GM12878 (cell line): ENCODE data around the gene GMDS. TPM values are rescaled to one million over a fixed set of nuclear protein-coding genes. Genes with fewer than 3 reads are reported as not detected.

Experiments used
- ATAC-seq: fragments of 200-7000 bp; cut with Tn5 transposase; 3 replicates; pipeline ENCODE4 v1.9.1; 2020; ENCODE audit warnings: mild to moderate bottlenecking, moderate library complexity
- BruUV-seq: library from RNA; stranded (reverse); fragments of 400-500 nt; replicated peaks from 2 replicates; lab custom pipeline; 2021; lab: Mats Ljungman, UMichigan
- CTCF ChIA-PET: fragments of 300-600 bp; sonication (Branson Sonifier 250); formaldehyde crosslinking; extraction: SDS; loops from one replicate; lab custom pipeline; 2021; ENCODE audit warnings: inconsistent platforms; lab: Yijun Ruan, JAX
- POLR2A ChIA-PET: fragments of 350-600 bp; formaldehyde crosslinking; extraction: SDS; loops from one replicate; lab custom pipeline; 2021; ENCODE audit warnings: inconsistent platforms; lab: Charles Lee
- RAD21 ChIA-PET: fragments of 300-600 bp; sonication (Branson Sonifier 250); formaldehyde crosslinking; loops from one replicate; lab custom pipeline; 2023; ENCODE audit warnings: antibody characterized with exemption; ENCODE audit not compliant: unreplicated experiment; lab: Charles Lee
- SMC1A ChIA-PET: fragments of 300-600 bp; sonication (Branson Sonifier 250); formaldehyde crosslinking; loops from one replicate; lab custom pipeline; 2023; ENCODE audit not compliant: unreplicated experiment, uncharacterized antibody; lab: Charles Lee
- DNase-seq: peaks from one replicate; pipeline ENCODE4 v3.0.0-alpha.2; 2011; ENCODE audit warnings: low read depth, low spot score
- FAIRE-seq: peaks from 3 replicates; lab custom pipeline; 2011; peaks lifted over from hg19 to GRCh38; lab: Jason Lieb, UNC
- H2AFZ ChIP-seq: 2 replicates; pipeline ENCODE4 v1.6.0; 2011; ENCODE audit warnings: low read depth, low read length, control low read depth; ENCODE audit not compliant: control insufficient read depth
- H3K27ac ChIP-seq: 2 replicates; pipeline ENCODE4 v1.5.1; 2011; ENCODE audit warnings: control low read depth; ENCODE audit not compliant: control insufficient read depth, insufficient read depth
- H3K27me3 ChIP-seq, 2 experiments: replicated peaks in 1 of 2; 2 replicates each; pipeline versions ENCODE4 v1.6.0 to v1.6.1; 2011; ENCODE audit warnings: low read length in 1 of 2; ENCODE audit not compliant: control insufficient read depth in 2 of 2, insufficient read depth in 2 of 2
- H3K36me3 ChIP-seq, 2 experiments: 2 replicates each; pipeline ENCODE4 v1.5.1; 2011; ENCODE audit warnings: low read length in 1 of 2; ENCODE audit not compliant: control insufficient read depth in 2 of 2, insufficient read depth in 2 of 2
- H3K4me1 ChIP-seq: 2 replicates; pipeline ENCODE4 v1.6.1; 2011; ENCODE audit warnings: mild to moderate bottlenecking, low read length, moderate library complexity, mixed read lengths; ENCODE audit not compliant: control insufficient read depth, insufficient read depth
- H3K4me2 ChIP-seq: 2 replicates; pipeline ENCODE4 v1.6.0; 2011; ENCODE audit warnings: control low read depth; ENCODE audit not compliant: control insufficient read depth, insufficient read depth
- H3K4me3 ChIP-seq: fragments of 200-600 bp; sonication (generic); 2 replicates; pipeline ENCODE4 v1.5.1; 2016
- H3K79me2 ChIP-seq: 2 replicates; pipeline ENCODE4 v1.6.0; 2011; ENCODE audit warnings: low read length; ENCODE audit not compliant: control insufficient read depth, insufficient read depth
- H3K9ac ChIP-seq: 2 replicates; pipeline ENCODE4 v1.8.0; 2011; ENCODE audit warnings: low read length, control low read depth, mixed read lengths; ENCODE audit not compliant: control insufficient read depth, insufficient read depth
- H3K9me3 ChIP-seq: replicated peaks from 3 replicates; pipeline ENCODE4 v1.5.1; 2011; ENCODE audit warnings: mild to moderate bottlenecking, low read length; ENCODE audit not compliant: control insufficient read depth, insufficient read depth
- H4K20me1 ChIP-seq: 2 replicates; pipeline ENCODE4 v1.6.0; 2011; ENCODE audit not compliant: control insufficient read depth, insufficient read depth
- BACH1 ChIP-seq: fragments of 450-650 bp; IDR thresholded peaks from 2 replicates; pipeline ENCODE4 v1.6.1; 2017; ENCODE audit warnings: mild to moderate bottlenecking, borderline replicate concordance
- CHD2 ChIP-seq: IDR thresholded peaks from 2 replicates; pipeline ENCODE4 v1.6.1; 2011; ENCODE audit warnings: low read depth, low read length, improper control_type of control experiment, borderline replicate concordance
- ESRRA ChIP-seq: IDR thresholded peaks from 2 replicates; pipeline ENCODE4 v1.6.1; 2012; ENCODE audit warnings: mild to moderate bottlenecking, low read length, improper control_type of control experiment
- FOXK2 ChIP-seq: fragments of 450-650 bp; IDR thresholded peaks from 2 replicates; pipeline ENCODE4 v1.6.1; 2017; ENCODE audit warnings: mild to moderate bottlenecking, moderate library complexity
- MEF2B ChIP-seq: fragments of 450-650 bp; IDR thresholded peaks from 2 replicates; pipeline ENCODE4 v1.6.1; 2018; ENCODE audit warnings: mild to moderate bottlenecking, moderate library complexity; ENCODE audit not compliant: partially characterized antibody, poor library complexity, severe bottlenecking
- MXI1 ChIP-seq: fragments of 150-350 bp; IDR thresholded peaks from 2 replicates; pipeline ENCODE4 v1.6.1; 2011; ENCODE audit warnings: low read depth, mild to moderate bottlenecking, inconsistent platforms, low read length, improper control_type of control experiment
- NFIC ChIP-seq: IDR thresholded peaks from 2 replicates; pipeline ENCODE4 v1.6.1; 2012; ENCODE audit warnings: low read depth, mild to moderate bottlenecking, inconsistent platforms, low read length, moderate library complexity
- NFXL1 ChIP-seq: fragments of 450-650 bp; IDR thresholded peaks from 2 replicates; pipeline ENCODE4 v1.6.1; 2017; ENCODE audit warnings: antibody characterized with exemption, mild to moderate bottlenecking, borderline replicate concordance
- SRF ChIP-seq, 2 experiments: IDR thresholded peaks; 2 replicates each; pipeline ENCODE4 v1.6.1; 2011; ENCODE audit warnings: low read depth in 2 of 2, low read length in 2 of 2, mild to moderate bottlenecking in 1 of 2, moderate library complexity in 1 of 2
- ZNF24 ChIP-seq: fragments of 450-650 bp; IDR thresholded peaks from 2 replicates; pipeline ENCODE4 v1.6.1; 2017; ENCODE audit warnings: antibody characterized with exemption, mild to moderate bottlenecking
- WGBS: methylation state at CpG from one replicate; pipeline ENCODE4 v1.1.6; 2016; ENCODE audit warnings: low lambda C conversion rate; ENCODE audit not compliant: insufficient replicate concordance, insufficient coverage; ENCODE audit errors: missing lambda C conversion rate; 5-methylcytosine and 5-hydroxymethylcytosine counted together
- in situ Hi-C: fragments of 300-500 bp; cut with MboI; formaldehyde crosslinking; loops from 9 replicates; pipeline ENCODE4 v1.14.3; 2018; ENCODE audit warnings: mixed read lengths
- intact Hi-C: fragments of 100-400 bp; cut with micrococcal nuclease; formaldehyde crosslinking; loops from one replicate; pipeline ENCODE4 v1.14.2; 2022; ENCODE audit not compliant: unreplicated experiment
- polyA plus RNA-seq, 11 experiments: library from polyadenylated mRNA; depleted of rRNA in 4 of 11; unstranded in 6 of 11; stranded (reverse) in 5 of 11; fragments of >200 nt; fragmentation: Nextera tagmentation in 4 of 11; fragmentation: Illumina TruSeq in 1 of 11; extraction: Ambion mirVana in 4 of 11; extraction: Trizol in 1 of 11; gene quantifications; 1 replicate in 1 of 11; 2 replicates in 10 of 11; pipeline versions ENCODE4 v1.2.1 to v1.2.3, GENCODE V29; 2011 to 2016; ENCODE audit warnings: inconsistent platforms in 2 of 11, missing spikeins in 2 of 11, low read depth in 1 of 11
- total RNA-seq, 4 experiments: library from RNA; depleted of rRNA in 3 of 4; stranded (reverse); fragments of >200 nt in 3 of 4; fragmentation: Illumina TruSeq in 1 of 4; extraction: Trizol in 1 of 4; gene quantifications; 2 replicates each; pipeline versions ENCODE4 v1.2.1 to v1.2.3, GENCODE V29; 2013 to 2021

GMDS gene
- total and polyA plus RNA-seq, 10 of the 15 experiments (the other 5 are each of a cell fraction or from before 2014, with no cell fraction given), result 0.61 to 53.8 (median 29.3) TPM

DNA sequence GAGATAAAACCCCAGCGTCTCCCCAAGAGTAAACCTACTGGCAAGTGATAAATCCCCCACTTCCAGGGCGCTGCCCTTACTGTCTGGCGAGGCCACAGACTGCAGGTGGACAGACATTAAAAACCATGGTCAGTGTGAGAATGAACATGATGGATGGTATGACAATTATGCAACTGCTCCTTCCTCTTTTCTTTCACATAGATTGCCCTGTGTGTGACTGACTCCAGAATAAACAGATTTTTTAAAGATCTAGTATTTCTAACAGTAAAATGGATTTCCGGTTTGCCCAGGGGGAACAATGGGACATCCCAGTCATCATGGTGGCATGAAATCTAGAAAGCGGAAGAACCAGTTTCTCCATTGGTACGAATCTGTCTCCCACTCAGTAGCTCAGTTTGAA, 482.0 kb downstream of the GMDS start (continued):
- TF ChIP-seq ESRRA (no peak), ZNF24 (no peak), NFXL1 (no peak), MEF2B (no peak)
- TF ChIP-seq, all 136 proteins: peak for 0

- in situ Hi-C loops, result no loop called here
- no peak overlapping the region for H2AFZ ChIP-seq
- ATAC-seq (no peak), FAIRE-seq (no peak), DNase-seq (no peak)
- WGBS, result 93% methylated on average over 9 of the region's 9 CpGs
- H3K9ac ChIP-seq, result no peak overlapping the region
- no peaks in the 10 kb centered on the region; a peak in 1 of 4 replicates for H3K36me3 ChIP-seq
- no peaks in the 10 kb centered on the region for H3K4me1 ChIP-seq
- TF ChIP-seq FOXK2, result no peak
- TF ChIP-seq CHD2, result no peak
- no peak for TF ChIP-seq MXI1
- TF ChIP-seq SRF (IDR thresholded peaks at IDR 0.05; ENCODE audit: low read depth in 2 of 2, low read length in 2 of 2), result no peak
- TF ChIP-seq NFIC, result no peak
- TF ChIP-seq BACH1, result no peak
- no peaks in the 10 kb centered on the region for H3K79me2 ChIP-seq
- BruUV-seq, result no TSS peak
- no peaks in the 10 kb centered on the region for H3K9me3 ChIP-seq
- ChIA-PET CTCF (no interaction called here), RAD21 (no interaction called here), SMC1A (no interaction called here), POLR2A (no interaction called here)
- H3K4me2 ChIP-seq, result no peak overlapping the region
- no peaks in the 10 kb centered on the region for H4K20me1 ChIP-seq
- intact Hi-C loops, result no loop called here
- no peaks in the 10 kb centered on the region for H3K27me3 ChIP-seq
- H3K4me3 ChIP-seq, result no peak overlapping the region
- no peak overlapping the region for H3K27ac ChIP-seq
Measured at GRCh38 chr6:1762203-1762602, 483.2 kb downstream of the GMDS start.
